CD8-positive, alpha-beta memory T cell (primary cell): ENCODE results near the gene ZCCHC14. TPM values are rescaled to one million over a fixed set of nuclear protein-coding genes. Genes with fewer than 3 reads are reported as not detected.

Experiments
- CTCF ChIA-PET: fragments of 350-600 bp; sonication (Branson Sonifier 250); formaldehyde crosslinking; loops from one replicate; lab custom pipeline; 2021; ENCODE audit warnings: antibody characterized with exemption; lab: Charles Lee
- POLR2A ChIA-PET: fragments of 350-600 bp; sonication (Branson Sonifier 250); formaldehyde crosslinking; loops from one replicate; lab custom pipeline; 2021; ENCODE audit warnings: antibody characterized with exemption; lab: Charles Lee
- DNase-seq, 5 donors: peaks; one replicate each; pipeline versions ENCODE4 v3.0.0 to v3.0.0-alpha.2; 2020 to 2022; ENCODE audit warnings: mixed read lengths in 1 of 5
- H3K27ac ChIP-seq: one replicate; pipeline ENCODE4 v1.7.0; 2013; ENCODE audit warnings: low read depth, mild to moderate bottlenecking, low read length, moderate library complexity
- H3K27me3 ChIP-seq: 2 replicates; pipeline ENCODE4 v1.7.0; 2013; ENCODE audit warnings: low read length, mild to moderate bottlenecking; ENCODE audit not compliant: insufficient read depth, poor library complexity, severe bottlenecking
- H3K36me3 ChIP-seq: 2 replicates; pipeline ENCODE4 v1.7.0; 2013; ENCODE audit warnings: mild to moderate bottlenecking, low read length, moderate library complexity; ENCODE audit not compliant: insufficient read depth
- H3K4me1 ChIP-seq: 2 replicates; pipeline ENCODE4 v1.7.0; 2013; ENCODE audit warnings: mild to moderate bottlenecking, low read length, moderate library complexity; ENCODE audit not compliant: insufficient read depth
- H3K4me3 ChIP-seq: 2 replicates; pipeline ENCODE4 v1.7.0; 2013; ENCODE audit warnings: mild to moderate bottlenecking, low read length
- H3K9me3 ChIP-seq: 2 replicates; pipeline ENCODE4 v1.7.0; 2013; ENCODE audit warnings: mild to moderate bottlenecking, low read length
- H3K27ac Mint-ChIP-seq, 8 donors: one replicate each; pipeline ENCODE4 v1.8.0; 2020 to 2021; ENCODE audit warnings: mixed read lengths in 8 of 8, mild to moderate bottlenecking in 6 of 8, inconsistent platforms in 3 of 8, moderate library complexity in 3 of 8
- H3K27me3 Mint-ChIP-seq, 2 donors: one replicate each; pipeline ENCODE4 v1.8.0; 2020 to 2021; ENCODE audit warnings: mixed read lengths in 2 of 2, mild to moderate bottlenecking in 1 of 2, moderate library complexity in 1 of 2
- H3K36me3 Mint-ChIP-seq, 3 donors: one replicate each; pipeline ENCODE4 v1.8.0; 2020 to 2021; ENCODE audit warnings: mixed read lengths in 3 of 3, inconsistent platforms in 1 of 3, mild to moderate bottlenecking in 1 of 3
- H3K4me1 Mint-ChIP-seq, 3 donors: one replicate each; pipeline ENCODE4 v1.8.0; 2020 to 2021; ENCODE audit warnings: mixed read lengths in 3 of 3, inconsistent platforms in 1 of 3, mild to moderate bottlenecking in 1 of 3
- H3K4me3 Mint-ChIP-seq, 7 donors: one replicate each; pipeline ENCODE4 v1.8.0; 2020 to 2021; ENCODE audit warnings: mixed read lengths in 7 of 7, mild to moderate bottlenecking in 6 of 7, moderate library complexity in 4 of 7, inconsistent platforms in 2 of 7
- H3K9me3 Mint-ChIP-seq, 5 donors: one replicate each; pipeline ENCODE4 v1.8.0; 2020 to 2022; ENCODE audit warnings: mixed read lengths in 5 of 5, mild to moderate bottlenecking in 3 of 5, moderate library complexity in 2 of 5, inconsistent platforms in 1 of 5
- polyA plus RNA-seq: library from polyadenylated mRNA; unstranded; fragments of 300-500 nt; fragmentation: Illumina TruSeq; gene quantifications from one replicate; pipeline ENCODE4 v1.2.3, GENCODE V29; 2021
- total RNA-seq, 2 experiments: library from RNA; stranded (reverse); gene quantifications; one replicate each; pipeline ENCODE4 v1.2.3, GENCODE V29; 2021

ZCCHC14 gene
- total and polyA plus RNA-seq, 3 experiments from 2014 or later, result 0.77 to 6.2 (median 6.1) TPM

DNA sequence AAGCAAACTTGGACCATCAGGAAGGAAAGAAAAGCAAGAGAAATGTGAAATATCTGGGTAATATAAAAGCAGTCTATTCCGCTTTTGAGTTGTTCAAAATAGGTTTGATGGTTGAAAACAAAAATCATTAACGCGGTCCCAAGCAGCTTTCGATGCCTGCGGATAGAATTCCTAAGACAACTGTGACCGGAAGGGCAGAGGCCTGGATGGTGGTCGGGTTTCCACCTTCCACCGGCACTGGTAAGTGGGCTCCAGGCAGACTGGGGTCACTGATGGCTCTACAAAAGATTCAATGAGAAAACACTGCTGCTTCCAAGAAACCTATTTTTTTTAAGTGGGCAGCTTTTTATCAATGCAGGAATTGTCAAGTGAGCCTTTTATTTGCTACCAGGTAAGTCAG, 49.8 kb downstream of the ZCCHC14 start:
- Histone ChIP-seq H3K4me1 (no peaks in the 10 kb centered on the region), H3K4me3 (no peak overlapping the region), H3K9me3 (no peaks in the 10 kb centered on the region), H3K27me3 (no peaks in the 10 kb centered on the region), H3K36me3 (no peaks in the 10 kb centered on the region), H3K27ac (no peak overlapping the region)
- DNase-seq, result no peak
- no peaks in the 10 kb centered on the region for H3K27me3 Mint-ChIP-seq
- H3K4me1 Mint-ChIP-seq, result peaks cover 3 to 6% (median 4%) of the 10 kb centered on the region in 3 donors
- peaks cover 5 to 34% (median 11%) of the 10 kb centered on the region in 3 donors for H3K36me3 Mint-ChIP-seq
- ChIA-PET CTCF (no interaction called here), POLR2A (no interaction called here)
- H3K27ac Mint-ChIP-seq, result no peak overlapping the region
- H3K9me3 Mint-ChIP-seq, result no peaks in the 10 kb centered on the region
- no peak overlapping the region for H3K4me3 Mint-ChIP-seq

DNA sequence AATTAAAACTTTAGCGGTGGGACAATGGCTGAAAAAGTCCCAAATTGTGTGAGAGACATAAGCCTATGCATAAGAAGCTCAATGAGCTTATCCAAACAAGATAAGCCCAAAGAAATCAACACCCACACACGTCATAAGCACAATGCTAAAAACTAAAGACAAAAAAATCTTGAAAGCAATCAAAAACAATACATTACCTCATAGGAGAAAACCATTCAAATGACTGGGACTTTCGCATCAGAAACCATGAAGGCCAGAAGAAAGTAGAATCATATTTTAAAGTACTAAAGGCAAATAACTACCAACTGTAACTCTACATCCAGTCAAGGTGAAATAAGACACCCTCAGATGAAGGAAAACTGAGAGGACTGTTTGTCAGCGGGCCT, 50.2 kb downstream of the ZCCHC14 start:
- no peak overlapping the region for H3K4me3 ChIP-seq
- H3K27ac ChIP-seq, result no peak overlapping the region
- ChIA-PET CTCF (no interaction called here), POLR2A (no interaction called here)
- Mint-ChIP-seq H3K36me3 (peaks cover 5 to 30% (median 10%) of the 10 kb centered on the region in 3 donors), H3K4me3 (no peak overlapping the region), H3K9me3 (no peaks in the 10 kb centered on the region), H3K27ac (no peak overlapping the region), H3K27me3 (no peaks in the 10 kb centered on the region), H3K4me1 (peaks cover 5 to 7% (median 6%) of the 10 kb centered on the region in 3 donors)
- H3K27me3 ChIP-seq, result no peaks in the 10 kb centered on the region
- H3K4me1 ChIP-seq, result no peaks in the 10 kb centered on the region
- no peak for DNase-seq
- H3K9me3 ChIP-seq, result no peaks in the 10 kb centered on the region
- H3K36me3 ChIP-seq, result no peaks in the 10 kb centered on the region

DNA sequence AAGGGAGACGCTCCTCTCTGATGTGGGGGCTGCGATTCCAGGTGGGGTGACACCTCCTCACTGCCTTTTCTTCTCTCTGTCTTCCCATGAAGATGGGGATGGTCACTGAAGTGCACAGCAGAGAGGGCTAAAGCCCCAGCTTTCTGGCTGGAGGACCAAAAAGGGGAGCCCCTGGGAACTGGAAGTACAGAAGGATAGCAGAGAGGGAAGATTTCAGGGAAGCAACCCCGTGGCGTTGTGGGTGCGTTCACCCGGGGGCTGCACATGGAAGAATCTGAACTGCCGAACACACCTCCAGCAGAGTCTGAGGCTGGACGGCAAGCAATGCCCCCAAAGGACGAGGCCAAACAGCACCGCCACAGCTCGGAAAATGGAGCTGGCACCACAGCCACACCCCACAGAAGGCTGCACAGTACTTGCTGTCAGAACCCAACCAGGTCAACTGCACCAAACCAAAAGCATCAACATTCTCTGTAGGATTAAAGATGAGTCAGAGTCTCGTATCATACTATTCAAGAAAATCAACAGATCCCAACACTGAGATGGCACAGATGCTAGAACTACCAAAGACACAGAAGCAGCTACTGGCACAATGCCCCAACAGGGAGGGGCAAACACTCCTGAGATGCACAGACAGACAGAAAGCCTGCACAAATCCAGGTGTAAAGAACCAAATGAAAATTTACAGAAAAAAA, 50.8 kb downstream of the ZCCHC14 start:
- Histone ChIP-seq H3K27ac (no peak overlapping the region), H3K4me1 (peaks cover under 1% of the 10 kb centered on the region), H3K36me3 (no peaks in the 10 kb centered on the region), H3K4me3 (no peak overlapping the region), H3K27me3 (no peaks in the 10 kb centered on the region), H3K9me3 (no peaks in the 10 kb centered on the region)
- Mint-ChIP-seq H3K27ac (peak overlapping the region in 1 of 8 donors; percentile 78), H3K4me3 (no peak overlapping the region), H3K9me3 (no peaks in the 10 kb centered on the region), H3K4me1 (peaks cover 5 to 7% (median 6%) of the 10 kb centered on the region in 3 donors), H3K27me3 (no peaks in the 10 kb centered on the region), H3K36me3 (peaks cover 5 to 25% (median 9%) of the 10 kb centered on the region in 3 donors)
- ChIA-PET POLR2A (no interaction called here), CTCF (no interaction called here)
- no peak for DNase-seq

DNA sequence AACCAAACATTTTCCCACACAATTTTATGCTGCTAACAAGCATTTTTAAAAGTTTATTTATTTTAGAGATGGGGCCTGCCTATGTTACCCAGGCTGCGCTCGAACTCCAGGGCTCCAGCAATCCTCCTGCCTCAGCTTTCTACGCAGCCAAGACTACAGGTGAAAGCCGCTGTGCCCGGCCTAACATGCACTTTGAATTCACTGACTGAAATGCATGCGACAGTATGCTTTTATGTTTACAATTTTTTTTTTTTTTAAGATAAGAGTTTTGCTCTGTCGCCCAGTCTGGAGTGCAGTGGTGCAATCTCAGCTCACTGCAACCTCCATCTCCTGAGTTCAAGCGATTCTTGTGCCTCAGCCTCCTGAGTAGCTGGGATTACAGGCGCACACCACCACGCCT, 52.9 kb downstream of the ZCCHC14 start:
- CTCF ChIA-PET, result interaction anchor here (1.1 kb wide), 1 partner anchor 46 kb away, joined by 3 read pairs; no protein-coding TSS in a partner anchor

DNA sequence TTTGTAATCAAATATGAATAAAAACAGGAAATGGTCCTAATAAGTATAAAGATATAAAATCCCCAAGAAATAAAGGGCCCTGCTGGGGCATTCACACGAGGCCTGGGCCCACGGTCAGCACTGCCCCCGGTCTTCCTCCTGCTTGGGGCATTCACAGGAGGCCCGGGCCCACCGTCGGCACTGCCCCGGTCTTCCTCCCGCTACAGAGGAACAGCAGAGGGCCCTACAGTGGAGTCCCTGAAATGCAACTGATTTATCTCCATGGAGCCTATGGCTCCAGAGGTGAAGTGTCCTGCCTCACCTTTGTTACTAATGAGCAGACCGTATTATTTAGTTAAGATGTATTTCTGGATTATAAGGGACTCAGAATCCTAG, 54.2 kb downstream of the ZCCHC14 start:
- Mint-ChIP-seq H3K27ac (peak overlapping the region in 1 of 8 donors; percentile 46), H3K27me3 (no peaks in the 10 kb centered on the region), H3K36me3 (peaks cover 0 to 3% (median 0%) of the 10 kb centered on the region in 3 donors), H3K4me1 (peaks cover 18 to 29% (median 25%) of the 10 kb centered on the region in 3 donors), H3K9me3 (no peaks in the 10 kb centered on the region), H3K4me3 (no peak overlapping the region)
- Histone ChIP-seq H3K27me3 (no peaks in the 10 kb centered on the region), H3K36me3 (no peaks in the 10 kb centered on the region), H3K4me3 (no peak overlapping the region), H3K9me3 (no peaks in the 10 kb centered on the region), H3K4me1 (peaks cover 18% of the 10 kb centered on the region), H3K27ac (no peak overlapping the region)
- no peak for DNase-seq
- POLR2A ChIA-PET, result no interaction called here
- CTCF ChIA-PET, result interaction anchor here (1.1 kb wide), 1 partner anchor 44 kb away, joined by 3 read pairs; no protein-coding TSS in a partner anchor

More for the DNA sequence above, 52.9 kb downstream of the ZCCHC14 start:
- peaks cover 18% of the 10 kb centered on the region for H3K4me1 ChIP-seq
- H3K27ac Mint-ChIP-seq, result no peak overlapping the region
- POLR2A ChIA-PET, result no interaction called here
- H3K27me3 ChIP-seq, result no peaks in the 10 kb centered on the region
- no peaks in the 10 kb centered on the region for H3K36me3 ChIP-seq
- H3K4me3 ChIP-seq, result no peak overlapping the region
- H3K27me3 Mint-ChIP-seq, result no peaks in the 10 kb centered on the region
- DNase-seq, result no peak
- peaks cover 18 to 28% (median 25%) of the 10 kb centered on the region in 3 donors for H3K4me1 Mint-ChIP-seq
- no peaks in the 10 kb centered on the region for H3K9me3 Mint-ChIP-seq
- H3K27ac ChIP-seq, result no peak overlapping the region
- H3K9me3 ChIP-seq, result no peaks in the 10 kb centered on the region
- H3K4me3 Mint-ChIP-seq, result no peak overlapping the region
- peaks cover 0 to 12% (median 4%) of the 10 kb centered on the region in 3 donors for H3K36me3 Mint-ChIP-seq

DNA sequence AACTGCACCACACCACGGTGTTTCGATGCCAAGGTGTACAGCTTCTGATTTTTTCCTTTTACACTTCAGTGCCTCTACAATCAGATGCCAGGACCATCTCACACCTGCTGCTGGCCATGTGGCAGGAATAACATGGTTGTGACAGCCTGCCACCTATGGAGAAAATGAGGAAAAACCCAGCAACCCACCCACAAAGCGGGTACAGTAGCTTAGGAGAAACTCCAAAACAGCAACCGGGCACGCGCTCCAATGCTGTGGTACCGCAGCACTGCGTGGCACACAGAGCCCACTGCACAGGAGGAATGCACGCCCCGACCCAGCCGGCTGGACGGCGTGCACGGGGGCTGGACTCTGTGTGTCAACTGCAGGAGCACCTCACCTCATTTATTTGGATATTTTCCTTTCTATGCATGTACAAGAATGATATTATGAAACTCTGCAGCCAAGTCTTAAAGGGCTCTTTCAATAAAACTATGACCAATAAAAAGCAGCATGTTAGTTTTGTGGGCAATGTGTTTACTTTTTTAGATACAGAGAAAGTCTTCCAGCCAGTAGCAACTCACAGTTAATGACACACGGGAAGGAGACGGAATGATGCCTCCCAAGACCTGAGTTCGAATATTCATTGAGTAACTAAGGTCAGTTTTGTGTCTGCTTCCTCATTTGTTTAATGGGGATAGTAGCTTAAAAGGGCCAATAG, 54.8 kb downstream of the ZCCHC14 start:
- Histone ChIP-seq H3K27me3 (no peaks in the 10 kb centered on the region), H3K4me1 (peaks cover 18% of the 10 kb centered on the region), H3K9me3 (no peaks in the 10 kb centered on the region), H3K27ac (no peak overlapping the region), H3K4me3 (no peak overlapping the region), H3K36me3 (no peaks in the 10 kb centered on the region)
- Mint-ChIP-seq H3K9me3 (no peaks in the 10 kb centered on the region), H3K4me3 (peak overlapping the region in 1 of 7 donors; percentile 41), H3K27ac (peak overlapping the region in 1 of 8 donors; percentile 52), H3K27me3 (peaks cover 0 to 2% of the 10 kb centered on the region in 2 donors), H3K4me1 (peaks cover 19 to 29% (median 25%) of the 10 kb centered on the region in 3 donors), H3K36me3 (peaks cover 0 to 8% (median 0%) of the 10 kb centered on the region in 3 donors)
- no peak for DNase-seq
- ChIA-PET CTCF (no interaction called here), POLR2A (no interaction called here)

DNA sequence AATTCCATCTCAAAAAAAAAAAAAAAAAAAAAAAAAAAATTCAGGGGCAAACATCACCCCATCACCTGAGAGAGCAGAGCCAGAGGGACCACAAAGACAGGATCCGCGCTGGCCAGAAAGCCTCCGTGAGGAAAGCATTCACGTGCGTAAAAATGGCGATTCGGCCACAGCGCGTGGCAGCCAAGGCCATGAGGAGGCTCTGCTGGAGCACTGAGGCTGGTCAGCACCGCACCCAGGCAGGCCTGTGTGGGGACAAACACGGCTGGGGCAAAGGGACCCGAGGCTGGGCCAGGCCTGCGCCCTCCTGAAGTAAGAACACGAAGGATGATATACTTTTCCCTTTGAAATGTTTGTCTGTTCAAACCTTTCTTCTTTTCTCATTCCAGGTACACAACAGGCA, 55.5 kb downstream of the ZCCHC14 start:
- peaks cover 18% of the 10 kb centered on the region for H3K4me1 ChIP-seq
- no peak overlapping the region for H3K27ac ChIP-seq
- no peak for DNase-seq
- ChIA-PET POLR2A (no interaction called here), CTCF (no interaction called here)
- H3K9me3 ChIP-seq, result no peaks in the 10 kb centered on the region
- no peaks in the 10 kb centered on the region for H3K9me3 Mint-ChIP-seq
- no peak overlapping the region for H3K4me3 ChIP-seq
- H3K36me3 Mint-ChIP-seq, result peaks cover 0 to 13% (median 0%) of the 10 kb centered on the region in 3 donors
- H3K27ac Mint-ChIP-seq, result peak overlapping the region in 1 of 8 donors; percentile 52
- no peak overlapping the region for H3K4me3 Mint-ChIP-seq
- H3K36me3 ChIP-seq, result no peaks in the 10 kb centered on the region
- H3K4me1 Mint-ChIP-seq, result peaks cover 17 to 29% (median 25%) of the 10 kb centered on the region in 3 donors
- H3K27me3 ChIP-seq, result no peaks in the 10 kb centered on the region
- peaks cover 0 to 2% of the 10 kb centered on the region in 2 donors for H3K27me3 Mint-ChIP-seq
